ENCODE data around the gene BRPF1.
A peak's percentile ranks its signal among the peaks of the same experiment; 100 is the strongest.

The BRPF1 gene

GRCh38 chr3:9761919-9762318 is 30.4 kb downstream of the BRPF1 start:
- H3K27ac ChIP-seq (ENCODE audit: low read length, poor library complexity, severe bottlenecking): no peak overlapping the region
- no peaks in the 10 kb centered on the region for H3K9me3 ChIP-seq (ENCODE audit: control insufficient read depth, low read length)
- peaks cover 3% of the 10 kb centered on the region for H3K79me1 ChIP-seq (replicated peaks; ENCODE audit: low read length, poor library complexity, severe bottlenecking)
- no peak overlapping the region for H3K4me3 ChIP-seq (ENCODE audit: insufficient read depth in 1 of 2, low read depth in 1 of 2, low read length in 2 of 2)
- no peaks in the 10 kb centered on the region for H3K27me3 ChIP-seq (ENCODE audit: control insufficient read depth in 1 of 2, insufficient read depth in 1 of 2, low read length in 2 of 2)
- peaks cover 44 to 71% of the 10 kb centered on the region in 2 experiments for H3K36me3 ChIP-seq (ENCODE audit: control insufficient read depth in 1 of 2, insufficient read depth in 2 of 2, low read depth in 1 of 2, low read length in 2 of 2)
- no peak overlapping the region for H3K4me2 ChIP-seq (ENCODE audit: low read length, poor library complexity, severe bottlenecking)
- peaks cover 2% of the 10 kb centered on the region for H3K4me1 ChIP-seq (ENCODE audit: control insufficient read depth, insufficient read depth, low read depth, low read length)
- no peak overlapping the region for H3K4ac ChIP-seq (ENCODE audit: low read depth in 1 of 2, low read length in 2 of 2)
- no peak overlapping the region for H3K9ac ChIP-seq (ENCODE audit: low read length)
- H2BK15ac ChIP-seq (ENCODE audit: low read depth, poor library complexity, severe bottlenecking): no peak overlapping the region
- H3K23ac ChIP-seq (ENCODE audit: low read length in 2 of 2): no peak overlapping the region
- no peak overlapping the region for H3K14ac ChIP-seq (ENCODE audit: low read length in 2 of 2)
- no peak overlapping the region for H2BK120ac ChIP-seq (ENCODE audit: low read depth, low read length)
- H2AFZ ChIP-seq (ENCODE audit: low read depth, low read length): no peak overlapping the region
- H4K8ac ChIP-seq (ENCODE audit: low read length): no peak overlapping the region
- H2BK5ac ChIP-seq (ENCODE audit: low read depth, low read length, poor library complexity, severe bottlenecking): no peak overlapping the region
- no peak for DNase-seq
- 96% methylated on average over 5 of the region's 5 CpGs for WGBS
- no peak overlapping the region for H2BK12ac ChIP-seq (ENCODE audit: low read length in 2 of 2)
- no peak overlapping the region for H2AK5ac ChIP-seq (ENCODE audit: low read length, severe bottlenecking)
- H3K18ac ChIP-seq (ENCODE audit: low read depth in 1 of 2, low read length in 2 of 2): no peak overlapping the region
- H4K91ac ChIP-seq (ENCODE audit: low read length): no peak overlapping the region

GRCh38 chr3:9762871-9763270 is 31.3 kb downstream of the BRPF1 start:
- Histone ChIP-seq H3K9me3 (ENCODE audit: control insufficient read depth, low read length) (no peaks in the 10 kb centered on the region), H3K4me3 (ENCODE audit: insufficient read depth in 1 of 2, low read depth in 1 of 2, low read length in 2 of 2) (no peak overlapping the region), H4K91ac (ENCODE audit: low read length) (no peak overlapping the region), H3K4me2 (ENCODE audit: low read length, poor library complexity, severe bottlenecking) (no peak overlapping the region), H3K18ac (ENCODE audit: low read depth in 1 of 2, low read length in 2 of 2) (no peak overlapping the region), H2AFZ (ENCODE audit: low read depth, low read length) (no peak overlapping the region), H3K14ac (ENCODE audit: low read length in 2 of 2) (no peak overlapping the region), H3K4ac (ENCODE audit: low read depth in 1 of 2, low read length in 2 of 2) (no peak overlapping the region), H3K27ac (ENCODE audit: low read length, poor library complexity, severe bottlenecking) (no peak overlapping the region), H2BK12ac (ENCODE audit: low read length in 2 of 2) (no peak overlapping the region), H3K9ac (ENCODE audit: low read length) (no peak overlapping the region), H2BK15ac (ENCODE audit: low read depth, poor library complexity, severe bottlenecking) (no peak overlapping the region), H2AK5ac (ENCODE audit: low read length, severe bottlenecking) (no peak overlapping the region), H2BK5ac (ENCODE audit: low read depth, low read length, poor library complexity, severe bottlenecking) (no peak overlapping the region), H2BK120ac (ENCODE audit: low read depth, low read length) (no peak overlapping the region), H3K23ac (ENCODE audit: low read length in 2 of 2) (no peak overlapping the region), H4K8ac (ENCODE audit: low read length) (no peak overlapping the region), H3K4me1 (ENCODE audit: control insufficient read depth, insufficient read depth, low read depth, low read length) (peaks cover 2% of the 10 kb centered on the region), H3K36me3 (ENCODE audit: control insufficient read depth in 1 of 2, insufficient read depth in 2 of 2, low read depth in 1 of 2, low read length in 2 of 2) (peaks cover 36 to 62% of the 10 kb centered on the region in 2 experiments), H3K79me1 (replicated peaks; ENCODE audit: low read length, poor library complexity, severe bottlenecking) (peaks cover 6% of the 10 kb centered on the region), H3K27me3 (ENCODE audit: control insufficient read depth in 1 of 2, insufficient read depth in 1 of 2, low read length in 2 of 2) (no peaks in the 10 kb centered on the region)
- no peak for DNase-seq
- 89% methylated on average over 8 of the region's 8 CpGs for WGBS

- Histone ChIP-seq H3K27me3 (ENCODE audit: control insufficient read depth in 1 of 2, insufficient read depth in 1 of 2, low read length in 2 of 2) (no peaks in the 10 kb centered on the region), H3K79me1 (replicated peaks; ENCODE audit: low read length, poor library complexity, severe bottlenecking) (peaks cover 19% of the 10 kb centered on the region), H2BK5ac (ENCODE audit: low read depth, low read length, poor library complexity, severe bottlenecking) (no peak overlapping the region), H3K4me3 (ENCODE audit: insufficient read depth in 1 of 2, low read depth in 1 of 2, low read length in 2 of 2) (no peak overlapping the region), H3K9me3 (ENCODE audit: control insufficient read depth, low read length) (no peaks in the 10 kb centered on the region), H4K8ac (ENCODE audit: low read length) (peak overlapping the region; percentile 10), H3K4me1 (ENCODE audit: control insufficient read depth, insufficient read depth, low read depth, low read length) (peaks cover 12% of the 10 kb centered on the region), H3K9ac (ENCODE audit: low read length) (no peak overlapping the region), H2AK5ac (ENCODE audit: low read length, severe bottlenecking) (no peak overlapping the region), H2BK15ac (ENCODE audit: low read depth, poor library complexity, severe bottlenecking) (no peak overlapping the region), H2AFZ (ENCODE audit: low read depth, low read length) (no peak overlapping the region), H2BK120ac (ENCODE audit: low read depth, low read length) (no peak overlapping the region), H3K4me2 (ENCODE audit: low read length, poor library complexity, severe bottlenecking) (no peak overlapping the region), H3K36me3 (ENCODE audit: control insufficient read depth in 1 of 2, insufficient read depth in 2 of 2, low read depth in 1 of 2, low read length in 2 of 2) (peaks cover 16 to 36% of the 10 kb centered on the region in 2 experiments), H3K18ac (ENCODE audit: low read depth in 1 of 2, low read length in 2 of 2) (no peak overlapping the region), H3K27ac (ENCODE audit: low read length, poor library complexity, severe bottlenecking) (no peak overlapping the region), H3K4ac (ENCODE audit: low read depth in 1 of 2, low read length in 2 of 2) (no peak overlapping the region), H4K91ac (ENCODE audit: low read length) (no peak overlapping the region), H2BK12ac (ENCODE audit: low read length in 2 of 2) (no peak overlapping the region), H3K23ac (ENCODE audit: low read length in 2 of 2) (no peak overlapping the region), H3K14ac (ENCODE audit: low read length in 2 of 2) (no peak overlapping the region)
- no peak for DNase-seq
- WGBS: 89% methylated on average over 4 of the region's 4 CpGs
Observed at GRCh38 chr3:9765865-9766264, 34.3 kb downstream of the BRPF1 start.

GRCh38 chr3:9767418-9767817 is 35.9 kb downstream of the BRPF1 start:
- Histone ChIP-seq H4K8ac (ENCODE audit: low read length) (no peak overlapping the region), H3K4me3 (ENCODE audit: insufficient read depth in 1 of 2, low read depth in 1 of 2, low read length in 2 of 2) (no peak overlapping the region), H2BK15ac (ENCODE audit: low read depth, poor library complexity, severe bottlenecking) (no peak overlapping the region), H4K91ac (ENCODE audit: low read length) (no peak overlapping the region), H3K4me1 (ENCODE audit: control insufficient read depth, insufficient read depth, low read depth, low read length) (peaks cover 12% of the 10 kb centered on the region), H2BK12ac (ENCODE audit: low read length in 2 of 2) (no peak overlapping the region), H2BK5ac (ENCODE audit: low read depth, low read length, poor library complexity, severe bottlenecking) (no peak overlapping the region), H3K18ac (ENCODE audit: low read depth in 1 of 2, low read length in 2 of 2) (no peak overlapping the region), H3K9ac (ENCODE audit: low read length) (peak overlapping the region; percentile 1), H3K27ac (ENCODE audit: low read length, poor library complexity, severe bottlenecking) (no peak overlapping the region), H2BK120ac (ENCODE audit: low read depth, low read length) (no peak overlapping the region), H3K9me3 (ENCODE audit: control insufficient read depth, low read length) (no peaks in the 10 kb centered on the region), H3K79me1 (replicated peaks; ENCODE audit: low read length, poor library complexity, severe bottlenecking) (peaks cover 19% of the 10 kb centered on the region), H3K4me2 (ENCODE audit: low read length, poor library complexity, severe bottlenecking) (no peak overlapping the region), H3K27me3 (ENCODE audit: control insufficient read depth in 1 of 2, insufficient read depth in 1 of 2, low read length in 2 of 2) (no peaks in the 10 kb centered on the region), H2AFZ (ENCODE audit: low read depth, low read length) (no peak overlapping the region), H3K4ac (ENCODE audit: low read depth in 1 of 2, low read length in 2 of 2) (no peak overlapping the region), H2AK5ac (ENCODE audit: low read length, severe bottlenecking) (no peak overlapping the region), H3K23ac (ENCODE audit: low read length in 2 of 2) (no peak overlapping the region), H3K36me3 (ENCODE audit: control insufficient read depth in 1 of 2, insufficient read depth in 2 of 2, low read depth in 1 of 2, low read length in 2 of 2) (peaks cover 10 to 22% of the 10 kb centered on the region in 2 experiments), H3K14ac (ENCODE audit: low read length in 2 of 2) (no peak overlapping the region)
- 88% methylated on average over 7 of the region's 7 CpGs for WGBS
- DNase-seq: no peak

Measured in mesenchymal stem cell (in vitro differentiated cells and primary cell).